OCI-LY7 (cell line): ENCODE data around the gene LFNG.

Experiments used
- CTCF ChIP-seq: fragments of 200-600 bp; sonication (generic); conservative IDR thresholded peaks from 2 replicates; pipeline ENCODE4 v1.5.1; 2014; ENCODE audit warnings: mild to moderate bottlenecking, antibody characterized with exemption, low read length, moderate library complexity, mixed read lengths
- EZH2phosphoT487 ChIP-seq: fragments of 200-600 bp; sonication (generic); IDR thresholded peaks from 2 replicates; pipeline ENCODE4 v1.6.1; 2018; ENCODE audit warnings: low read depth, borderline replicate concordance, mild to moderate bottlenecking, mixed run types, antibody characterized with exemption, low read length, moderate library complexity, mixed read lengths

GRCh38 chr7:2477447-2478398 is 41.9 kb upstream of the LFNG start:
- TF ChIP-seq CTCF (no peak), EZH2phosphoT487 (no peak)
